ENCODE measurements around the gene GBX1.

Gene GBX1

GRCh38 chr7:151168003-151168786, 701 bp upstream of the GBX1 start:
- H3K27me3 ChIP-seq (replicated peaks), result peaks cover 59% of the 10 kb centered on the region
- H3K27ac ChIP-seq, result no peak overlapping the region
- in situ Hi-C loops (cut with HindIII; ENCODE audit: low pct_ligation_motif_present, low sequenced_read_pairs), result no loop called here
- H3K36me3 ChIP-seq (replicated peaks), result no peaks in the 10 kb centered on the region
- TF ChIP-seq, protein P1, sequence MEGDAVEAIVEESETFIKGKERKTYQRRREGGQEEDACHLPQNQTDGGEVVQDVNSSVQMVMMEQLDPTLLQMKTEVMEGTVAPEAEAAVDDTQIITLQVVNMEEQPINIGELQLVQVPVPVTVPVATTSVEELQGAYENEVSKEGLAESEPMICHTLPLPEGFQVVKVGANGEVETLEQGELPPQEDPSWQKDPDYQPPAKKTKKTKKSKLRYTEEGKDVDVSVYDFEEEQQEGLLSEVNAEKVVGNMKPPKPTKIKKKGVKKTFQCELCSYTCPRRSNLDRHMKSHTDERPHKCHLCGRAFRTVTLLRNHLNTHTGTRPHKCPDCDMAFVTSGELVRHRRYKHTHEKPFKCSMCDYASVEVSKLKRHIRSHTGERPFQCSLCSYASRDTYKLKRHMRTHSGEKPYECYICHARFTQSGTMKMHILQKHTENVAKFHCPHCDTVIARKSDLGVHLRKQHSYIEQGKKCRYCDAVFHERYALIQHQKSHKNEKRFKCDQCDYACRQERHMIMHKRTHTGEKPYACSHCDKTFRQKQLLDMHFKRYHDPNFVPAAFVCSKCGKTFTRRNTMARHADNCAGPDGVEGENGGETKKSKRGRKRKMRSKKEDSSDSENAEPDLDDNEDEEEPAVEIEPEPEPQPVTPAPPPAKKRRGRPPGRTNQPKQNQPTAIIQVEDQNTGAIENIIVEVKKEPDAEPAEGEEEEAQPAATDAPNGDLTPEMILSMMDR (IDR thresholded peaks at IDR 0.05; ENCODE audit: low read depth, low read length, missing control alignments), result peak; percentile 59
- DNase-seq, result no peak
- H3K4me3 ChIP-seq (ENCODE audit: low read depth, low read length), result peak overlapping the region; percentile 32

DNA sequence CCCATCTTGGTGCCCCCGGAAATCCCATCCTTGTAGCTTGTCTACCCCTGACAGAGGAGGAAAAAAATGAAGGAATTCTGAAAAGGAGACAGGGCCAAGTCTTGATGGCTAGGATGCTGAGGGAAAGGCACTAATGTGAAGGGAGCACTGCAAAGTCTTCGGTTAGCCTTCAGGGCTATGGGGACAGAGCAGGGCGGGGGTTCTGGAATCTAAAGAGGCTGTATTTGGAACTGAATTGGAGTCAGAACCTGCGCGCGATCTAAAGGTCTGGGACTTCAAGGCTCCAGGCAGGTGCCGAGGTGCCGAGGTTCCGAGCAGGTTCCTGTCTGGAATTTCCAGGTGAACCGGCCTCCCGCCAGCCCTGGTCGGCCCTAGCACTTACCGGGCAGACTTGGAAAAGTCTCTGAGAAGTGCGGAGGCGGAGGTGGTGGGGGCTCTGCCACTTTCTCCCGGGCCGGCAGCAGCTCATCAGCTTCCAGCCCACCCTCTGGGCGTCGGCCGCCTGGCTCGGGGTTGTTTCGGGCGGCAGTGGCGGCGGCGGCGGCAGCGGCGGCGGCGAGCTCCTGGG, 781 bp downstream of the GBX1 start:
- in situ Hi-C loops (cut with HindIII; ENCODE audit: low pct_ligation_motif_present, low sequenced_read_pairs), result no loop called here
- no peak overlapping the region for H3K4me3 ChIP-seq (ENCODE audit: low read depth, low read length)
- TF ChIP-seq, protein P1 (IDR thresholded peaks at IDR 0.05; ENCODE audit: low read depth, low read length, missing control alignments), result peak; percentile 1
- no peaks in the 10 kb centered on the region for H3K36me3 ChIP-seq (replicated peaks)
- H3K27ac ChIP-seq, result no peak overlapping the region
- DNase-seq, result no peak
- H3K27me3 ChIP-seq (replicated peaks), result peaks cover 61% of the 10 kb centered on the region

DNA sequence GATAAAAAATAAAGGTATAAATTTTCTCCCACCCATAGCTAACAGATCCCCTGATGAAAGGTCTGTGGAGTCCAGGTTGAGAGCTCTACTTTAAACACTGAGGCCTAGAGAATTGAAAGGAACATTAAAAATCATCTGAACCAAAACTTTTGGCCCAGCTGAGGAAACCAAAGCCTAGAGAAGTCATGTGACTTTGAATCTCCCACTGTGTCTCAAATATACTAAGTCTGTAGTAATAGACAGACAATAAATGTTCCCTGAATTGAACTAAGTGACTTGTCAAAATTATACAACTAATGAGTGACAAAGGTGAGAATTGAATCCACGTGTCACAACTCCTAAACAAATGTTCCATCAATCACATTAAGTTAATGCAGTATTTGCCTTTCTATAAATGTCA, 5.7 kb downstream of the GBX1 start:
- Histone ChIP-seq H3K27ac (no peak overlapping the region), H3K27me3 (replicated peaks) (peaks cover 36% of the 10 kb centered on the region), H3K36me3 (replicated peaks) (no peaks in the 10 kb centered on the region), H3K4me3 (ENCODE audit: low read depth, low read length) (no peak overlapping the region)
- TF ChIP-seq, protein P1 (IDR thresholded peaks at IDR 0.05; ENCODE audit: low read depth, low read length, missing control alignments), result no peak
- in situ Hi-C loops (cut with HindIII; ENCODE audit: low pct_ligation_motif_present, low sequenced_read_pairs), result no loop called here
- no peak for DNase-seq

DNA sequence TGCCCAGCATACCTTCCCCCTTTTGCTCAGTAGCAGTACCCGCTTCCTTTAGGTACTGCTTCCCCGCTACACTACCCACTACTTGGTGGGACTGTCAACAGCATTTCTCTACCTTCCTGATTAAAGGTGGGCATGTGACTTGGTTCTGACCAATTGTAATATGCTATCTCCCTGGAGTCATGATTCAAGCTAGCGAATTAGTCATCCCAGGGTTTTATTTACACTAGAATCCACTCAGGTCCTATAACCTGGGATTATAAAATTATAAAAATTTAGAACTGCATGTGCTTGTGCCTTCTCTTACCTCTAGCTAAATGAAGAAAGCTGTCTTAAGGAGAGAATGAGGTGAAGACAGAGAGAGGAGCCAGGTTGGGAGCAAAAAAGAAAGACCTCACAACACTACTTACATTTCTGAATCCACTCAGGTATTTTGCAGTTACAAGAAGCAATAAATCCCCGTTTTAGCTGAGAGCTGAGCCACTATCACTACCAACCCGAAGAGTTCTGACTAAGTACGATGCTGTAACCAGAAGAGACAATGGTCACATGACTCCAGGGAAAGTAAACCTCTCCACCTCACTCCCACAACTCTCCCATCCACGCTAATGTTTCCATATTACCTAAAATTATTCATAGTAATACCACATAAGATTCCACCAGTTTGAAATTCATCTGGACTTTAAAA, 9.7 kb downstream of the GBX1 start:
- Histone ChIP-seq H3K27ac (no peak overlapping the region), H3K4me3 (ENCODE audit: low read depth, low read length) (no peak overlapping the region), H3K27me3 (replicated peaks) (peaks cover 14% of the 10 kb centered on the region), H3K36me3 (replicated peaks) (no peaks in the 10 kb centered on the region)
- in situ Hi-C loops (cut with HindIII; ENCODE audit: low pct_ligation_motif_present, low sequenced_read_pairs), result no loop called here
- TF ChIP-seq, protein P1 (IDR thresholded peaks at IDR 0.05; ENCODE audit: low read depth, low read length, missing control alignments), result no peak
- peak; percentile 12 for DNase-seq

DNA sequence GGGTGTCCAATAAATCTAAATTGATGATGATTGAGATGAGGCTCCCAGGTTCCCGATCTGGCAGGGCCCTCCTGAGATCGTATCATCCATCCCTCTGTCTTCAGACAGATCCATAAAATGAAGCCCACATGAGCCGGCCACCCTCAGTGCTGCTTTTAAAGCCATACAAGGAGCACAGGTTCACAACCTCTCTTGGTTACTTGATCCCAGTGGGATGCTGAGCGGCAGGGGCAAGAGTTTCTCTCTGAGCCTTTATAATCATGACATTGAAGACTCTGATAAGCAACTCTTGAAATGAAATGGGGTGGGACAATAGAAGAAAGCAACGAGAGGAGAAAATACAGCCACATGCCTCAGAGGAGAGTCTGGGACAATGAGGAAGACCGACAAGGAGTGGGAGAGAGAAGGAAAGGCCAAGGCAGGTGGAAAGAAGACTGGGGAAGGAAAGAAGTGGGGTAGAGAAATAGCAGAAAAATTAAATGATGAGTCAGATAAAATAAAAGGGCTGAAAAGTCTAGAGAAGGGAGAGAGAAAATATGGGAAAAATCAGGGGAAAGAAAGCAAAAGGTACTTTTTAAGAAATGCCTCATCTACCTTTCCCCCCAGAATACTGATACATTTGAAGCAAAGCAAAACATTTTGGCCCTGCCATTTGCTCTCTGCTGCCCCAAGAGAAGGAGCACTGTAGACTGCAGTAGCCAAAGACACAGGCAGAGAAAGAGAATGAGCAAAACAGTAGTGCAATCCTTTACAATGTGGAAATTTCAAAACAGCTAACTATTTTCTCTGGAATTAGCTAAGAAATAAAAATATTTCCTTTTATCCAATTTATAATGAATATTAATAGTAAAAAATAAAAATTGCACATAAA, 14.6 kb downstream of the GBX1 start:
- TF ChIP-seq, protein P1 (IDR thresholded peaks at IDR 0.05; ENCODE audit: low read depth, low read length, missing control alignments), result peak; percentile 49
- DNase-seq, result no peak
- Histone ChIP-seq H3K27ac (no peak overlapping the region), H3K36me3 (replicated peaks) (no peaks in the 10 kb centered on the region), H3K4me3 (ENCODE audit: low read depth, low read length) (no peak overlapping the region), H3K27me3 (replicated peaks) (peaks cover 40% of the 10 kb centered on the region)
- in situ Hi-C loops (cut with HindIII; ENCODE audit: low pct_ligation_motif_present, low sequenced_read_pairs), result no loop called here

All from brain microvascular endothelial cell (primary cell).